ENCODE results near the gene MIXL1.

DNA sequence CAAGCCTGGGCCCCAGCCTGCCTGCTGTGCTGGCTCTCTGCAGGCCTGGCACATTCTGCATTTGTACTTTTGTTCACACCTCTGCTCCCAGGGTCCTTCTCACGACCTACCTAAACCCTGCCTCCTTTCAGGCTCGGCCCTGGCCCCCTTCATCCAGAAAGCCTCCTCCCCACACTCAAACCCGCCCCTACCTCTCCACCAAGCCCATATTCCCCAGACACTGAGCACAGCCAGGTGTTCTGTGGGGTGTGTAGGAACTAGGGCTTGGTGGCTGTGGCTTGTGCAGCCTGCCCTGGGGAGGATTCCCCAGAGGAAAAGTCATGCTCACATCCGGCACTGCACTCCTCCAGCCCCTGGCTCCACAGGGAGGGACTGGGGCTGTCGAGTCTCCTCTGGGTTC, 8.2 kb upstream of the MIXL1 start:
- TF ChIP-seq, protein P1, sequence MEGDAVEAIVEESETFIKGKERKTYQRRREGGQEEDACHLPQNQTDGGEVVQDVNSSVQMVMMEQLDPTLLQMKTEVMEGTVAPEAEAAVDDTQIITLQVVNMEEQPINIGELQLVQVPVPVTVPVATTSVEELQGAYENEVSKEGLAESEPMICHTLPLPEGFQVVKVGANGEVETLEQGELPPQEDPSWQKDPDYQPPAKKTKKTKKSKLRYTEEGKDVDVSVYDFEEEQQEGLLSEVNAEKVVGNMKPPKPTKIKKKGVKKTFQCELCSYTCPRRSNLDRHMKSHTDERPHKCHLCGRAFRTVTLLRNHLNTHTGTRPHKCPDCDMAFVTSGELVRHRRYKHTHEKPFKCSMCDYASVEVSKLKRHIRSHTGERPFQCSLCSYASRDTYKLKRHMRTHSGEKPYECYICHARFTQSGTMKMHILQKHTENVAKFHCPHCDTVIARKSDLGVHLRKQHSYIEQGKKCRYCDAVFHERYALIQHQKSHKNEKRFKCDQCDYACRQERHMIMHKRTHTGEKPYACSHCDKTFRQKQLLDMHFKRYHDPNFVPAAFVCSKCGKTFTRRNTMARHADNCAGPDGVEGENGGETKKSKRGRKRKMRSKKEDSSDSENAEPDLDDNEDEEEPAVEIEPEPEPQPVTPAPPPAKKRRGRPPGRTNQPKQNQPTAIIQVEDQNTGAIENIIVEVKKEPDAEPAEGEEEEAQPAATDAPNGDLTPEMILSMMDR (conservative IDR thresholded peaks at IDR 0.05): no peak
- TF ChIP-seq ZFX (IDR thresholded peaks at IDR 0.05): no peak

Measured in C4-2B (cell line).